H9 (cell line): ENCODE results near the gene AGBL4. TPM values are rescaled to one million over a fixed set of nuclear protein-coding genes. Genes with fewer than 3 reads are reported as not detected.

Source experiments
- DNase-seq: peaks from one replicate; pipeline ENCODE4 v3.0.0-alpha.2; 2017
- H2AFZ ChIP-seq: one replicate; pipeline ENCODE4 v1.6.1; 2013; ENCODE audit warnings: mild to moderate bottlenecking, low read length, control low read depth, moderate library complexity
- H2AK5ac ChIP-seq: 2 replicates; pipeline ENCODE4 v1.6.1; 2013; ENCODE audit warnings: low read length, control low read depth, mixed read lengths; ENCODE audit not compliant: insufficient read length
- H2BK120ac ChIP-seq: one replicate; pipeline ENCODE4 v1.6.1; 2013; ENCODE audit warnings: low read depth, mild to moderate bottlenecking, low read length, control low read depth, inconsistent platforms; ENCODE audit not compliant: poor library complexity, severe bottlenecking
- H2BK12ac ChIP-seq: 2 replicates; pipeline ENCODE4 v1.6.1; 2013; ENCODE audit warnings: low read length, control low read depth, mixed read lengths, low read depth; ENCODE audit not compliant: insufficient read length
- H2BK15ac ChIP-seq: 2 replicates; pipeline ENCODE4 v1.6.1; 2013; ENCODE audit warnings: low read depth, low read length, control low read depth
- H2BK20ac ChIP-seq: one replicate; pipeline ENCODE4 v1.6.1; 2013; ENCODE audit warnings: low read depth, mild to moderate bottlenecking, low read length, control low read depth, inconsistent platforms; ENCODE audit not compliant: poor library complexity, severe bottlenecking
- H2BK5ac ChIP-seq: 2 replicates; pipeline ENCODE4 v1.6.1; 2013; ENCODE audit warnings: low read length, control low read depth, mixed read lengths; ENCODE audit not compliant: insufficient read length
- H3K14ac ChIP-seq: 2 replicates; pipeline ENCODE4 v1.6.1; 2013; ENCODE audit warnings: low read length, control low read depth; ENCODE audit not compliant: insufficient read depth
- H3K18ac ChIP-seq: 2 replicates; pipeline ENCODE4 v1.6.1; 2013; ENCODE audit warnings: low read depth, mild to moderate bottlenecking, mixed read lengths, low read length, control low read depth; ENCODE audit not compliant: insufficient read length
- H3K23ac ChIP-seq: 2 replicates; pipeline ENCODE4 v1.6.1; 2013; ENCODE audit warnings: low read length, control low read depth, mixed read lengths, low read depth; ENCODE audit not compliant: insufficient read length
- H3K23me2 ChIP-seq: 2 replicates; pipeline ENCODE4 v1.6.1; 2013; ENCODE audit warnings: low read depth, mild to moderate bottlenecking, mixed read lengths, low read length, control low read depth; ENCODE audit not compliant: insufficient read length, poor library complexity, severe bottlenecking
- H3K27ac ChIP-seq: 2 replicates; pipeline ENCODE4 v1.5.1; 2013; ENCODE audit warnings: low read length, control low read depth, mixed read lengths, low read depth; ENCODE audit not compliant: insufficient read length
- H3K27me3 ChIP-seq: 2 replicates; pipeline ENCODE4 v1.6.1; 2013; ENCODE audit warnings: low read length, control low read depth, inconsistent platforms; ENCODE audit not compliant: insufficient read depth
- H3K4ac ChIP-seq: 2 replicates; pipeline ENCODE4 v1.6.1; 2013; ENCODE audit warnings: low read depth, mild to moderate bottlenecking, control low read depth, inconsistent platforms, low read length, moderate library complexity
- H3K4me1 ChIP-seq: 2 replicates; pipeline ENCODE4 v1.6.1; 2013; ENCODE audit warnings: low read length, control low read depth, inconsistent platforms; ENCODE audit not compliant: insufficient read depth
- H3K4me2 ChIP-seq: 2 replicates; pipeline ENCODE4 v1.6.1; 2013; ENCODE audit warnings: low read length, control low read depth, mixed read lengths; ENCODE audit not compliant: insufficient read length, insufficient read depth
- H3K56ac ChIP-seq: 2 replicates; pipeline ENCODE4 v1.6.1; 2013; ENCODE audit warnings: low read depth, mild to moderate bottlenecking, mixed read lengths, low read length, control low read depth; ENCODE audit not compliant: insufficient read length
- H3K79me1 ChIP-seq: 2 replicates; pipeline ENCODE4 v1.6.1; 2013; ENCODE audit warnings: low read depth, mild to moderate bottlenecking, moderate library complexity, low read length, control low read depth, inconsistent platforms; ENCODE audit not compliant: insufficient read depth, poor library complexity, severe bottlenecking
- H3K79me2 ChIP-seq: 2 replicates; pipeline ENCODE4 v1.6.1; 2013; ENCODE audit warnings: low read length, control low read depth, inconsistent platforms; ENCODE audit not compliant: insufficient read depth
- H3K9ac ChIP-seq: 2 replicates; pipeline ENCODE4 v1.6.1; 2013; ENCODE audit warnings: low read length, control low read depth, mixed read lengths; ENCODE audit not compliant: insufficient read length; ENCODE audit errors: extremely low read depth
- H3K9me3 ChIP-seq: one replicate; pipeline ENCODE4 v1.6.1; 2013; ENCODE audit warnings: low read depth, low read length, inconsistent platforms; ENCODE audit not compliant: control insufficient read depth
- H3T11ph ChIP-seq: one replicate; pipeline ENCODE4 v1.6.1; 2013; ENCODE audit warnings: mild to moderate bottlenecking, low read length, control low read depth, inconsistent platforms
- H4K20me1 ChIP-seq: one replicate; pipeline ENCODE4 v1.6.1; 2013; ENCODE audit not compliant: control insufficient read depth, insufficient read length, insufficient read depth
- H4K5ac ChIP-seq: 2 replicates; pipeline ENCODE4 v1.6.1; 2013; ENCODE audit warnings: low read depth, mild to moderate bottlenecking, mixed read lengths, low read length, control low read depth; ENCODE audit not compliant: insufficient read length
- H4K8ac ChIP-seq: replicated peaks from 2 replicates; pipeline ENCODE4 v1.6.1; 2013; ENCODE audit warnings: low read length, control low read depth, mixed read lengths, low read depth; ENCODE audit not compliant: insufficient read length
- H4K91ac ChIP-seq: 2 replicates; pipeline ENCODE4 v1.6.1; 2013; ENCODE audit warnings: low read depth, mild to moderate bottlenecking, moderate library complexity, mixed read lengths, low read length, control low read depth; ENCODE audit not compliant: insufficient read length
- H3K27ac Mint-ChIP-seq, 3 experiments: 2 replicates in 2 of 3; 3 replicates in 1 of 3; pipeline ENCODE4 v1.8.0; 2020 to 2021; ENCODE audit warnings: mixed read lengths in 3 of 3, mild to moderate bottlenecking in 1 of 3, moderate library complexity in 1 of 3
- H3K27me3 Mint-ChIP-seq: 2 replicates; pipeline ENCODE4 v1.8.0; 2021; ENCODE audit warnings: low read depth, mild to moderate bottlenecking, moderate library complexity, mixed read lengths
- H3K36me3 Mint-ChIP-seq, 3 experiments: 2 replicates in 2 of 3; 3 replicates in 1 of 3; pipeline ENCODE4 v1.8.0; 2020 to 2021; ENCODE audit warnings: low read depth in 3 of 3, mixed read lengths in 3 of 3; ENCODE audit not compliant: insufficient read depth in 1 of 3
- H3K4me1 Mint-ChIP-seq, 2 experiments: 2 replicates each; pipeline ENCODE4 v1.8.0; 2020; ENCODE audit warnings: mixed read lengths in 2 of 2
- H3K4me3 Mint-ChIP-seq, 2 experiments: 2 replicates in 1 of 2; 3 replicates in 1 of 2; pipeline ENCODE4 v1.8.0; 2020 to 2021; ENCODE audit warnings: mild to moderate bottlenecking in 2 of 2, mixed read lengths in 2 of 2, moderate library complexity in 1 of 2
- H3K9me3 Mint-ChIP-seq, 2 experiments: 2 replicates in 1 of 2; 3 replicates in 1 of 2; pipeline ENCODE4 v1.8.0; 2020; ENCODE audit warnings: mild to moderate bottlenecking in 2 of 2, mixed read lengths in 2 of 2, moderate library complexity in 1 of 2
- WGBS: extraction: QIAGEN DNeasy Blood & Tissue Kit; methylation state at CpG from one replicate; pipeline ENCODE4 v1.1.7; 2013; ENCODE audit warnings: missing lambda C conversion rate, low lambda C conversion rate, mixed read lengths; ENCODE audit not compliant: insufficient read length; ENCODE audit errors: extremely low coverage; 5-methylcytosine and 5-hydroxymethylcytosine counted together
- total RNA-seq: library from RNA; stranded (reverse); gene quantifications from 2 replicates; pipeline ENCODE4 v1.2.1, GENCODE V29; 2021
- TF ChIP-seq, protein P1 (sequence below): fragments of 200-600 bp; sonication (generic); conservative IDR thresholded peaks from 3 replicates; pipeline ENCODE4 v1.8.0; 2021; ENCODE audit warnings: antibody characterized with exemption, mild to moderate bottlenecking

AGBL4 gene
- total RNA-seq, 1 experiment from 2014 or later: not detected

DNA sequence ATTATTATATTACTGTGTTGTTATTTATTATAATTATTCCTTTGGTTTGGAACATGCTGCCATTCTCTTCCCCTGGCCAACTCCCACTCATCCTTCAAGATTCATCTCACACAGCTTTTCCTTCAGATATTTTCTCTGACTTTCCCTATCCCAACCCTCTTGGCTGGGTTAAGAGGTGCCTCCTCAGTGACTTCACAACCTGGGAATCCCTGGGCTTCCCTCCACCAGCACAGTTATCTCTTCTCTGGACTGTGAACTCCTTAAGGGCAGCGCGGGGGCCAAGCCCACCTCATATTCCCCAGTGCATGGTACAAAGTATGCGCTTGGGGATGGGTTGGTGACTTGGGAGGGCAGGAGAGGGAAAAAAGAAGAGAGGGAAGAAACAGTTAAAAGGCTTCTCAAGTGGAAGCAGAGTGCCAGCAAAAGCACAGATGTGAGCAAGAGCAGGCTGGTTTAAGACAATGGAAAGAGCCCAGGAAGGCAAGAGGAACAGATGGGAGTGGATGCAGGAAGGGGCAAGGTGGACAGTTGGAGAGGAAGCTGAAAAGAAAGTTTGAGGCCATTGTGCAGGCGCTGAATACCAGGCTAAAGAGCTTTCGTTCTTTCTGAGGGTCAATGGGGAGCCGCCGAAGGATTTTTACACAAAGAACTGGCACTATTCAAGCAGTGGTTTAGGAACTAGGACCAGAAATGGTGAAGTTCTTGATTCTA is 1379.4 kb downstream of the AGBL4 start:
- H3K4me1 ChIP-seq: no peaks in the 10 kb centered on the region
- H2AK5ac ChIP-seq: no peak overlapping the region
- Mint-ChIP-seq H3K27me3 (peaks cover 5% of the 10 kb centered on the region), H3K4me3 (no peak overlapping the region), H3K4me1 (peaks cover 25 to 27% of the 10 kb centered on the region in 2 experiments), H3K9me3 (no peaks in the 10 kb centered on the region), H3K27ac (peak overlapping the region in 2 of 3 experiments; percentile 3 to 18; a peak in 2 of 7 replicates), H3K36me3 (no peaks in the 10 kb centered on the region)
- H4K5ac ChIP-seq: no peak overlapping the region
- no peak overlapping the region for H2BK12ac ChIP-seq
- no peak for DNase-seq
- H3K4me2 ChIP-seq: no peak overlapping the region
- no peaks in the 10 kb centered on the region for H3K27me3 ChIP-seq
- no peak overlapping the region for H2BK5ac ChIP-seq
- WGBS: no CpG with 5 or more reads among the region's 7 CpGs
- no peak overlapping the region for H3K9ac ChIP-seq
- H3T11ph ChIP-seq: no peak overlapping the region
- TF ChIP-seq, protein P1, sequence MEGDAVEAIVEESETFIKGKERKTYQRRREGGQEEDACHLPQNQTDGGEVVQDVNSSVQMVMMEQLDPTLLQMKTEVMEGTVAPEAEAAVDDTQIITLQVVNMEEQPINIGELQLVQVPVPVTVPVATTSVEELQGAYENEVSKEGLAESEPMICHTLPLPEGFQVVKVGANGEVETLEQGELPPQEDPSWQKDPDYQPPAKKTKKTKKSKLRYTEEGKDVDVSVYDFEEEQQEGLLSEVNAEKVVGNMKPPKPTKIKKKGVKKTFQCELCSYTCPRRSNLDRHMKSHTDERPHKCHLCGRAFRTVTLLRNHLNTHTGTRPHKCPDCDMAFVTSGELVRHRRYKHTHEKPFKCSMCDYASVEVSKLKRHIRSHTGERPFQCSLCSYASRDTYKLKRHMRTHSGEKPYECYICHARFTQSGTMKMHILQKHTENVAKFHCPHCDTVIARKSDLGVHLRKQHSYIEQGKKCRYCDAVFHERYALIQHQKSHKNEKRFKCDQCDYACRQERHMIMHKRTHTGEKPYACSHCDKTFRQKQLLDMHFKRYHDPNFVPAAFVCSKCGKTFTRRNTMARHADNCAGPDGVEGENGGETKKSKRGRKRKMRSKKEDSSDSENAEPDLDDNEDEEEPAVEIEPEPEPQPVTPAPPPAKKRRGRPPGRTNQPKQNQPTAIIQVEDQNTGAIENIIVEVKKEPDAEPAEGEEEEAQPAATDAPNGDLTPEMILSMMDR: no peak
- no peak overlapping the region for H2AFZ ChIP-seq
- no peak overlapping the region for H3K18ac ChIP-seq
- no peak overlapping the region for H3K4ac ChIP-seq
- no peaks in the 10 kb centered on the region for H3K23me2 ChIP-seq
- no peak overlapping the region for H3K56ac ChIP-seq
- H4K91ac ChIP-seq: no peak overlapping the region
- H4K20me1 ChIP-seq: no peaks in the 10 kb centered on the region
- no peaks in the 10 kb centered on the region for H3K9me3 ChIP-seq
- H3K23ac ChIP-seq: no peak overlapping the region
- H2BK120ac ChIP-seq: no peak overlapping the region
- H3K14ac ChIP-seq: no peak overlapping the region
- no peak overlapping the region for H4K8ac ChIP-seq
- no peak overlapping the region for H3K27ac ChIP-seq
- H2BK20ac ChIP-seq: no peak overlapping the region
- no peak overlapping the region for H2BK15ac ChIP-seq
- no peaks in the 10 kb centered on the region for H3K79me1 ChIP-seq
- H3K79me2 ChIP-seq: no peaks in the 10 kb centered on the region
